ENCODE results near the gene SLC16A12.
"Not testable (repeated sequence)": the region's sequence is repeated elsewhere in the genome, so short reads cannot be mapped to it uniquely, and the experiment has no call there.

Gene SLC16A12

GRCh38 chr10:89553064-89553734, 17.8 kb upstream of the SLC16A12 start:
- Histone ChIP-seq H3K27me3 (no peaks in the 10 kb centered on the region), H3K9me3 (no peaks in the 10 kb centered on the region), H3K4me1 (no peaks in the 10 kb centered on the region), H3K4me3 (ENCODE audit: low read depth, low read length) (no peak overlapping the region), H3K36me3 (no peaks in the 10 kb centered on the region)
- no peak for TF ChIP-seq CTCF (IDR thresholded peaks at IDR 0.05; ENCODE audit: low read depth, low read length)
- no peak for DNase-seq

- Histone ChIP-seq H3K27me3 (no peaks in the 10 kb centered on the region), H3K36me3 (no peaks in the 10 kb centered on the region), H3K4me1 (no peaks in the 10 kb centered on the region), H3K4me3 (ENCODE audit: low read depth, low read length) (no peak overlapping the region), H3K9me3 (no peaks in the 10 kb centered on the region)
- DNase-seq: no peak
- no peak for TF ChIP-seq CTCF (IDR thresholded peaks at IDR 0.05; ENCODE audit: low read depth, low read length)
Measured at GRCh38 chr10:89552213-89552612, 16.8 kb upstream of the SLC16A12 start.

- H3K36me3 ChIP-seq: no peaks in the 10 kb centered on the region
- no peaks in the 10 kb centered on the region for H3K4me1 ChIP-seq
- peak; percentile 15 for DNase-seq
- H3K9me3 ChIP-seq: no peaks in the 10 kb centered on the region
- H3K4me3 ChIP-seq (ENCODE audit: low read depth, low read length): no peak overlapping the region
- H3K27me3 ChIP-seq: no peaks in the 10 kb centered on the region
- no peak for TF ChIP-seq CTCF (IDR thresholded peaks at IDR 0.05; ENCODE audit: low read depth, low read length)
Measured at GRCh38 chr10:89550509-89550908, 15.1 kb upstream of the SLC16A12 start.

GRCh38 chr10:89549510-89549909, 14.1 kb upstream of the SLC16A12 start:
- H3K27me3 ChIP-seq: no peaks in the 10 kb centered on the region
- TF ChIP-seq CTCF (IDR thresholded peaks at IDR 0.05; ENCODE audit: low read depth, low read length): no peak
- H3K4me3 ChIP-seq (ENCODE audit: low read depth, low read length): no peak overlapping the region
- no peaks in the 10 kb centered on the region for H3K36me3 ChIP-seq
- H3K9me3 ChIP-seq: no peaks in the 10 kb centered on the region
- no peak for DNase-seq
- H3K4me1 ChIP-seq: no peaks in the 10 kb centered on the region

- Histone ChIP-seq H3K4me3 (ENCODE audit: low read depth, low read length) (no peak overlapping the region), H3K36me3 (no peaks in the 10 kb centered on the region), H3K27me3 (no peaks in the 10 kb centered on the region), H3K9me3 (no peaks in the 10 kb centered on the region), H3K4me1 (no peaks in the 10 kb centered on the region)
- no peak for TF ChIP-seq CTCF (IDR thresholded peaks at IDR 0.05; ENCODE audit: low read depth, low read length)
- DNase-seq: no peak
Measured at GRCh38 chr10:89548673-89549072, 13.3 kb upstream of the SLC16A12 start.

GRCh38 chr10:89547853-89548513, 12.6 kb upstream of the SLC16A12 start:
- no peaks in the 10 kb centered on the region for H3K4me1 ChIP-seq
- TF ChIP-seq CTCF (IDR thresholded peaks at IDR 0.05; ENCODE audit: low read depth, low read length): no peak
- no peak overlapping the region for H3K4me3 ChIP-seq (ENCODE audit: low read depth, low read length)

GRCh38 chr10:89546651-89547050, 11.3 kb upstream of the SLC16A12 start:
- not testable (repeated sequence) for H3K9me3 ChIP-seq; H3K36me3 ChIP-seq; DNase-seq; H3K4me1 ChIP-seq; H3K4me3 ChIP-seq (ENCODE audit: low read depth, low read length); H3K27me3 ChIP-seq

More at GRCh38 chr10:89547853-89548513, 12.6 kb upstream of the SLC16A12 start:
- H3K9me3 ChIP-seq: no peaks in the 10 kb centered on the region
- no peaks in the 10 kb centered on the region for H3K36me3 ChIP-seq
- DNase-seq: no peak
- H3K27me3 ChIP-seq: no peaks in the 10 kb centered on the region
